ENCODE measurements around the gene SORCS2.

The SORCS2 gene

DNA sequence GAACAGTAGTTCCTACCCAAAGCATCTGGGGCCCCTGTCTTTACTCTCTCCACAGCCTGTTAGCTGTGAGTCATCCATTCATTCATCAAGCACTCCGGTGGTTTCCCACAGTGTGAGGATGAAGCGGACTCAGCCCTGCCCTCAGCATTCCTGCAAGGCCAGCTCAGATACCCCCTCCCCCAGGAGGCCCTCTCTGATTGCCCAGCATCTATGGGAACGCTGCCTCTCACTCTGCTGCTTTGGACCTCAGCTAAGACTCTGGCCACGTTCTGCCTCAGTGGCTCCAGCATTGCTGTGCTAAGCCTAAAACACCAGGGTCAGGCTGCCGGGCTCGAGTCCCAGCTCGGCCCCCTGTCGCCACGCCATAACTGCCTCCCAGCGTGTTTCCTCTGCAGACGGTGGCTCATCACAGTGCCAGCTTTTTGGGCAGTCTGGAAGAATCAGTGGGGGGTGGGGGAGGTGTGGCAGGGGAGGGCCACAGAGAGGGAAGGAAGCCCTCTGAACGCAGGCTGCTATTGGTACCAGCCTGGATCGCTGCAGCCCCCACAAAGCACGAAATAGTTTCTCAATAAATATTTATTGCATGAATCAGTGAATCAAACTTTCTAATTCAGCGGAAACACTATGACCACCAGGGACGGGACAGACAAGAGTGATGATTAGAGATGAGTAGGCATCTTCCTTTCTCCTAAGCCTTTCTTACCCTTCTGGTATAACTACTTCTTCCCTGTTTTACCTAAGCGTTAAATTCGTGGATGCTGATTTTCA is 74.4 kb downstream of the SORCS2 start:
- no peak for DNase-seq (ENCODE audit: low read depth in 2 of 2)

DNA sequence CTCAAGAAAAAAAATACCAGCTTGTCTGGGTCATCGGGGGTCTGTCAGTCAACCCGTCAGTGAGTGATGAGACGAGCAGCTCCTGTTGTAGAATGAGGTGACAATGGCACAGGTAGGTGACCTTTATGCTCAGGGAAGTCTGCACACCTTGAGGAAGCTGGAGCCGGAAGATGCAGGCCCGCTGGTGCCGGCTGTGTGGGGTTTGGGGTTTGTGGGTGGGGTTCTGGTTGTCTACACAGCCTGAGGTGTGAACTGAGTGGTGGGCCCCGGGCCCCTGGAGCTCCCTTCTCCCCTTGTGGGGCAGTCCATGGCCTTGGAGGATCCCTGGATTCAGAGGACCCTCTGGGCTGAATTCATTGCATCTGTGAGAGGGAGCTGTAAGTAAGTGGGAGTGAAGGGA is 75.5 kb downstream of the SORCS2 start:
- no peak for DNase-seq (ENCODE audit: low read depth in 2 of 2)

DNA sequence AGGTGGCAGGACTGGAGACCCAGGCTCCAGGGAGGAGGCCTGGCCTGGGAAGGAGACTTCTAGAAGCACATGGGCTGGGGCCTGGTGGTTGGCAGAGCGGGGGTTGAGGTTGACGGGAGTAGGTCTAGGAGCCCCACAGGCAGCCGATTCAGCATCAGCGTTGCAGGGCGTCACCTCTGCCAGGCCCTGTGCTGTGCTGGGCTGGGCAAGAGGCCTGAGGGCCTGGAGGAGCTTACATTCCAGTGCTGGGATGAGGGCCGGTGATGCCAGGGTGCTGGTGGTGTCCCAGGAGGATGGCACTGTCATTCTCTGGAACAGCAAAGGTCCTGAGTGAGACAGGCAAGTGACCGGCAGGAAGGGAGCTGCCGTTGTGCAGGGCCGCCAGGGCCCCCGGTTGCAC is 76.6 kb downstream of the SORCS2 start:
- no peak for DNase-seq (ENCODE audit: low read depth in 2 of 2)

DNA sequence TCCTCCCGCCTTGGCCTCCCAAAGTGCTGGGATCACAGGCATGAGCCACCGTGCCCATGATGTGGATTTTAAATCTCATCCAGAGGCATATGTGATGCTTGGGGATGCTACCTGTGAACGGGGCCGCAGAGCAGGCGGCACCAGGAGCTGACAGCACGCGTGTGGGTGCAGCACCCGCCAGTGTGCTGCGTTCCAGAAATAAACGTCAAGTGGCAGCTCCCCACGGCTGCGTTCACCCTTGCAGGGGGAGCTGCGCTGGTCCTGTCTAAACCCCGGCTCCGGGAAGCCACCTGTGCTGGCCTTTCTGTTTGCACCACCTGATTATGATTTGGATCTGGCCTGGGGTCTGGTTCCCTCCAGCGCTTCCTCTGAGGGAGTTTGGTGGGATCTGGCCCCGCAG is 77.8 kb downstream of the SORCS2 start:
- no peak for DNase-seq (ENCODE audit: low read depth in 2 of 2)

DNA sequence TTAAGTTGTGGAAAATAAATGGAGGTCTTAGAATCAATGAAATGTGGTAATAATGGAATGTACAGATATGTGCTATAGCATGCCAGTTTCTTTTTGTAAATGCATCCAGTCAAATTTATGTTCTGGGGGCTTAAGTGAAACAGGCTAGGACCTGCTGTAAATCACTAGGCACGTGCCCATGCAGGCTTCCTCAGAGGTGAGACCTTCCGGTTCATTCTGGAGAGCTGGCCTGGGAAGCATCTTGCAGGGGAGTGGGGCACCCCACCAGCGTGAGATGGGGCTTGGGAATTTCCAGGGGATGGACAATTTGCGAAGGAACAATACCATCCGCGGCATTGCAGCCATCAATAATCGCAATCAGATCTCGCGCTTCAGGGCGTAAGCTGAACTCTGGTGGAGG is 80.1 kb downstream of the SORCS2 start:
- no peak for DNase-seq (ENCODE audit: low read depth in 2 of 2)

DNA sequence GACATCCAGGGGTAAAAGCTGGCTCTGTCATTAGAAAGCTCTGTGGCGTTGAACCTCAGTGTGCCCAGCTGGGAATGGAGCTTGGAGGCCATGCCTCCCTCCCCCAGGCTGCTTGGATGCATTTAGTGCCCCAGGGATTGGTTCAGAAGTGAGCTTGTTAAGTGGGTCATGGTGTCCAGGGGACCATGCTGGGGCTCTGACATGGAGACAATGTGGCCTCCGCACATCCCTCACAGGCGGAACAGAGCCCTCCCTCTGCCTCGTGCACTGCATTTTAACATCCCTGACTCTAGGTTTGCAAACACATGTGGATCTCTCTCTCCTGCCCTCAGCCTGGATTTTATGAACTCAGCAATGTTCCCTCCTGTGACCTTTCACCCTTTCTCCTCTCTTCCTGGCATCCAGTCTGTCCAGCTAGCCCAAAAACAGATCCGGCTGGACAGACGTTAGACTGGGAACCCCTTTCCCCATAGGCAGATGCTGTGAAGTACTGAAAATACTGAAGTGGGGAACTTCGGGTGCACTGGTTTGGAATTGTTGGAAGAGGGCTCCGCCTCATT is 81.5 kb downstream of the SORCS2 start:
- no peak for DNase-seq (ENCODE audit: low read depth in 2 of 2)

DNA sequence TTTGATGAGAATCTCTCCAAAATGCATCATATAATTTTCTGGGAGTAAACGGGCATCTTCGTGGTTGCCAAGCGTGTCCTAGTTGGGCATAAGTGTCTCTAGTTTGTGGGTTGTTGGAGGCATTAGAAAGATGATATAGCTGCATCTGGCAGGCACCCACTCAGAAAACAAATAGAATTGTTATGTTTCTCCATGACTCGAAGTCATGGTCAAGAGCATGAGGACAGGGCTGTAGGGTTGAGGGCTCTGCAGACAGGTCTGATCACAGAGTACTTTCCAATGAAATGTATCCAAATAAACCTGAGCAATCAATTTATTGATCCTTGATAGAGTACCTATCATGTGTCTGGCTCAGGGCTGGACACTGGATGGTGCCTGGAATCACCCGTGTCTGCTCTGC is 82.7 kb downstream of the SORCS2 start:
- DNase-seq (ENCODE audit: low read depth in 2 of 2) = no peak

DNA sequence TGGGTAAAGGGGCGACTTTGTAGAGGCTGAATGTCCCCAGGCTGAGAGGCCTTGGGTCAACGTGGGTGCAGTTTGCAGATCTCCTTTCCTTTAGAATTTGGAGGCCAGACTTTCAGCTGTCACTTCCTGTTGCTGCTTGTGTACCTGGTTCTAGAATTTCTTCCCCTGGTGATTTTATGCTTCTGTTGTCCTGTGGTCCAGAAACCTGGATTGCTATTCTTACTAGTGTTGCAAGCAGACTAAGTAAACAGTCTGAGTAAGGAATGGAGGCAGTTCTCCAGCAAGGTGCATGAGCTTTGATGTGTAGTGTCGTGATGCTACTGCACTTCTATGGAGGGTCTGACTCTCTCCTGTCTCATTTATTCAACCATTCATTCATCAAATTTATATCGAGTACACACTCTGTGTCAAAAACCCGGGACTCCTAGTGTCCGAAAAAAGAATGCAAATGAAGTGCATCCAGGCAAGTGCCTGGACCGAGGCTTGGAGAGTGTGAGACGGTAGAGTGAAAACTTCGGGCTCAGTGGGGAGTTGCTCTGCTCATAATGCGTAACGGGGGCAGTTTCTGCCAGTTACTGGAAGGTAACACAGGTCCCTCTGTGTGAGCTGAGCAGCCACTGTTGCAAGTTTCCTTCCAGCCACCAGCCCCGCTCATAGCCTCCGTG is 83.3 kb downstream of the SORCS2 start:
- no peak for DNase-seq (ENCODE audit: low read depth in 2 of 2)

DNA sequence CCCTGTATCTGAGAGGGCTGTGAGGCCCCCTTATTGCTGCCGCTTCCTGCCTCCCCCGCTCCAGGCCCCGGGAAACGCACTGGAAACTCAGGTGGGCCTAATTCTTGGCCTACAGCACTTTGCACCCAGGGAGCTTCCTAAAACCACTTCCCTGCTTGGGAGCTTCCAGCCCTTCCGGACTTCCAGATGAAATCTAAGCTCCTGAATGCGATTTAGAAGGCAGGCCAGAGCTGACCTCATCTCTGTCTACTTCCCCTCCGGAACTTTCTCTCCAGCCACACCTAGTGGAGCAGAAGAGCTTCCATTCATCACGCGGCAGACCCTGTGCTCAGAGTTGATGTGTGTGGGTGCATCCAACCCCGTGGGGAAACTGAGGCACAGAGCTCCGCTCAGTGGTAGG is 84.2 kb downstream of the SORCS2 start:
- no peak for DNase-seq (ENCODE audit: low read depth in 2 of 2)

DNA sequence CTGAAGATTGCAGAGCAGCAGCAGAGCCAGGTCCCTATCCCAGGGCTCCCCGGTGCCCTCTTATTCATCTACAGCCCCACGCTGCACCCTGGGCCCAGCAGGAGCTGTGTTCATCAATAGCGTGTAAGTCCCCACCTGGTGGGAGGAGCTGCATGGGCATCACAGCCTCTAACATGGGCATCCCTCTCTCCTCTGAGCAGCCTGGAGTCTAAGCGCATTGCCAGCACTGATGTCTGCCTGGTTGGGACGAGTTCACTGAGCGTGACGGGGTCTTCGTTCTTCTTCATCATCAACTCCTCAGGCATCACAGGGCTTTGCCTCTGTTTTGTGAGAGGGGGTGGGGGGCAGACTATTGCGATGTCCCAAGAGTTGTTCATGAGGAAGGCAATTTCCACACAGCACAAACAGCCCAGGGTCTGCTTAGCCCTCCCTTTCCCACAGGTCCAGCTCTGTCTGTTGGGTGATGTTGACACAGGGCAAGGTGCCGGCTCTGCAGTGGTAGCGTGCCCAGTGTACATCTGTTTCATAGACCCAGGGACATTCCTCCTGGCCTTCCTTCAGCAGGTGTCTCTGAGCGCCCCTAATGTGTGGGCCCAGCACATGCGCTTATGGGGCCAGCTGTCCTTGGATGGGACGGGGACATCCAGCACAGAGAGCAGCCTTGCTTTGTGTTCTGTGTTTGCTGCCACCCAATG is 85.9 kb downstream of the SORCS2 start:
- no peak for DNase-seq (ENCODE audit: low read depth in 2 of 2)

DNA sequence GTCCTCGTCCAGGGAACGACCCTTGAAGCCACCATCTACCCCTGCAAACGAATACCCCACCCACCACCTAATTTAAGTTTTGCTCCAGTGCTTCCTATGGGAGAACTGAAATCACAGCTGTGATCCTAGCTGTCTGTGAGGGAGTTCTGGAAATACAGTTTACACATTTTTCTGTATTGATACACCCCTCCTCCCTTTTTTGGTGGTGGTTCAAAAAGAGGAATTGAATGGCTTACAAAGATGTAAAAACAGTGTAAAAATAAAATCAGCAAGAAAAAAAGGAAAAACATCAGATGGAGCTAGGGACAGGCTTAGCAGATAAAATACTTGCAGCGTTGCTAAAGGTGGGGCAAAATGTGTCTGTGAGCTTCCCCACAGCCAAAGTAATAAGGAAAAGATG is 86.6 kb downstream of the SORCS2 start:
- no peak for DNase-seq (ENCODE audit: low read depth in 2 of 2)

DNA sequence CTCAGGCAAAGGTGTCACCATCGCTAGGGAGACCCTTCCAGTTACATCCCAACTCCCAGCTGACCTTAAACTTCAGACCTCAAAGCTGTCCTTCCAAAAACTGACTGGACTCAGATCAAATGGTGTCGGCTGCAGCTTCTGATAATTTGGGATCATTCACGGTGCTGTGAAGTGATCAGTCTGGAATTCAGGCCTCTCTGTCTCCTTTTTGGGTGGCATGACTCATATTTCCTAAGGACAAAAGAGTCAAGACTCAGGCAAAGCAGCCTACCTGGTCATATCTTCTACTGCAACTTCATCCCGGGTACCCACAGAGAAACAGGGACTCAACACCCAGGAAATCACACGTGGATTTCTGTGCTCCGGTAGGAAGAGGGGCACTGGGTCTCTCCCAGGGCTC is 87.6 kb downstream of the SORCS2 start:
- DNase-seq (ENCODE audit: low read depth in 2 of 2) = no peak

DNA sequence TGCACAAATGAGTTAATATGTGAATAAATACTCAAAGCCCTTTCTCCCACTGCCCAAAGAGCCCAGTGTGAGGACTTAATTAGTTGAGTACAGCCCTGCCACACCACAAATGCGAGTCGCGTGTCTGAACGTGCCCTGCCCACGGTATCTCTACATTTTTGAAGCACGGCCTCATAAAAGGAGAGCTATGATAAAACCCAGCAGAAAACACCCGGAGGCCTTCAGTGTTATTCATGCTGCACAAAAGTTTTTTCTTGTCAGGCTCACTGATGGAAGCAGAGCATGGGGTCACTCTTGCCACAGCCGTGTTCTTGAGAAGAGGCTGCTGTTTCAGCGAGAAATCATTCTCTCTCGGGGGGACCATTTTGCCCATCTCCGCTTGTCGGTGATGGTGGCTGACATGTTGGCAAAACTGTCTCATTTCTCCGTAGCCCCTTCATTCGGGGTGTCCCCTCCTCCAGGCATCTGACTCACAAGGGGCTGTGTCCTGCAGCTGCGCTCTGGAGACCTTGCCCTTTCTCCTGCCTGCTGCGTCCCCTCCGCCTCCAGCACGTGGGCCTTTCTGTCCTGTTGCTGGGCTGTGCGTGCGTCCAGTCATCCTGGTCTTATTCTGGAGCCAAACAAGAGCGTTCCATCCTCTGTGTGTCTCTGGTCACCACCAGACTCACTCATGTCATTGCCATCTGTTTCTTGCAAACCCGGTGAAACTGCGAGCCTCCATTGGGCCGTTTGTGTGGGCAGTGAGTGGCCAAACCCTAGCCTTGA is 88.8 kb downstream of the SORCS2 start:
- no peak for DNase-seq (ENCODE audit: low read depth in 2 of 2)

DNA sequence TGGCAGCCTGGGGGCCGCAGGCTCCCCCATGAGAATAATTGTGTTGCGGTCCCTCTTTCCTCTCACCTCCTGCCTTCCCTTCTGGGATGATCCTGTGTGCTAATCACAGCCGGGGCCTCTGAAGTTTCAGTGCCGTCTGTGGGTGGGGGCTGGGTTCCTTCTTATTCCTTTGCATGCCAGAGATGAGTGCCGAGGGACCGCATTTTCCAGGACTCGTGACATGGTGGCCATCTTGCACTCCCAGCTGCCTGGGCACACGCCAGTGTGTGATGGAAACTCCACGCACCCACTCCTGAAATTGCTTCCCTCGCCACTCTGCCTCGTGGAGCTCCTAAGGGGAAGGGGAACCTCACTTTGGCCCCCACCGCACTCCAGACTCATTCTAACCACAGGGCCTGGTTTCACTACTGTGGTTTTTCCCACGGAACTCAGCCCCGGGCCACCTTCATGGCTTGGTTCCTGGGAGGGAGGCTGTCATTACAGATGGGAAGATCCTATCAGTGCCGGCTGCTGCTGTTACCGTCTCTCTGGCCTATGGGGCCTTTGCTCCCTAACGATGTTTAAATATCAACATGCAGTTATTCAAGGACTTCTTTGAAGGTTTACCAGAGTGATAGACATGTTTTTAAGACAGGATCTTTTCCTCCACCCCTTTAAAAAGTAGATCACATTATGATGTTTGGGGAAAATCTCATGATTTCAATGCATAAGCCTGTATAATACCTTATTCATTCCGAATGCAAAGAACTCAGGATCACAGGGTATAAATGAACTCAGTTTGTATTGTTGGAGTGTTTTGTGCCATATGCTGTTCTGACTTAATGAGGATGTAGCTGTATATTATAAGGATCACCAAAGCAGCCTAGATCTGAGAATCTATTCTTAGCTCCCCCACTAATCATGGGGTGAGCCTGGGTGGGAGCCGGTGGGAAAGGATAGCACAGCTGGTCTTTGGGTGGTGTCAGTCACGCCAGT is 89.6 kb downstream of the SORCS2 start:
- DNase-seq (ENCODE audit: low read depth in 2 of 2) = no peak

DNA sequence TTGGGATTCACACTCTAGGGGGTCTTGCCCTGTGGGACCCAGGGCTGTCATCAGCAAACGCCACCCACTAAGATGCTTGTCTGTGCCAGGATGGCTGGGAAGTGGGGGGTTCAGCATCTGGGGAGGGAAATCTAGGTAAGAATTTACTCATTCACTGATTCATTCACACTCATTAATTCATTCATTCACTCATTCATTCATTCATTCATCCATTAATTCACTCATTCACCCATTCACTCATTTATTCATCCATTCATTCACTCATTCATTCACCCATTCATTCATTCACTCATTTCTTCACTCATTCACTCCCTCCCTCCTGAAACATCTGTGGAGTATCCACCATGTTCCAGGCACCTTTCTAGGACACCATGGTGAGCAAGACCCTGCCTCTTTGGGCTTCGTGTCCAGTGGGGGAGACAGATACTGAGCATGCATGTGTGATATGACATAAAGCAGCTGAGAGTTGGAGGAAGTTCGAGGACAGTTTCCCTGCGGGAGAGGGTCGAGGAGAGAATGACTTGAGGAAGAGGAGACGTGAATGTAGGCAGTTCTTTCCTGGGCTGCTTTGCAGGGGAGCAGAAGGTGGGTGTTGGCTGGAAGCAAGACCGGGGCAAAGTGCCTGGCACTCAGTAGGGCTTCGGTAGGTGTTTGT is 90.6 kb downstream of the SORCS2 start:
- DNase-seq (ENCODE audit: low read depth in 2 of 2) = no peak

DNA sequence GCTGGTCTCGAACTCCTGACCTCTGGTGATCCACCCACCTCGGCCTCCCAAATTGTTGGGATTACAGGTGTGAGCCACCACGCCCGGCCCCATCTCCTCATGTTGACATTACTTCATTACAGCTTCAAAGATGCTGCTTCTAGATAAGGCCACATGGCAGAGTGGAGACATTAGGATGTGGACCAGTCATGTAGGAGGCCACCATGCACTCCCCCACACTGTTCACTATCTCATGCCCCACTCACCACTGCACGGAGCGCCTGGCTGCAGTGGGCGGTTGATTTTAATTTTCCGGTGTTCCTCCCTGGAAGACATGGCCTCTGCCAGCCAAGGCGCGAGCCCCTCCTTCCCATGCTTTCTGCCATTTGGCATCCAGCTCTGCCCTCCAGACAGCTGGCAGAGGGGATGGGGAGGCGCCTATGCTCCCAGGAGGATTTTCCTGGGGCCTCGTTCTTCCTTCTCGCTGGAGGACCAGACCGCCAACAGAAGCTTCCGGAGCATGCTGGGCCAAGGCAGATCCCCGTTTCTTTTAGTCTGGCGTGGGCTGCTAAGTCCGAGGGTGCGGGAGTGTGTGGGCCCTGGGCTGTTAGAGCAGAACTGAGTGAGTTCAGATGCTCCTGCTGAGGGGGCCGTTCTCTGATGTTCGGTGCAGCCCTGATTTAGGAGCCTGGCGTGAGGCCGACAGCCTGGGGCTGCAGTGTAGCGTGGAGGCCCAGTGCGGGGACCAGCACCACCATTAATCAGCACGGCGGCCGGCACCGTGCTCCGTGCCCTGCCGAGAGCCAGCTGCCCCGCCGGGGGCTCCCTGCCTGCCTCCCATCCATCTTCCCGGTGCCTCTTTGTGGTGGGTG is 93.1 kb downstream of the SORCS2 start:
- DNase-seq (ENCODE audit: low read depth in 2 of 2) = no peak

DNA sequence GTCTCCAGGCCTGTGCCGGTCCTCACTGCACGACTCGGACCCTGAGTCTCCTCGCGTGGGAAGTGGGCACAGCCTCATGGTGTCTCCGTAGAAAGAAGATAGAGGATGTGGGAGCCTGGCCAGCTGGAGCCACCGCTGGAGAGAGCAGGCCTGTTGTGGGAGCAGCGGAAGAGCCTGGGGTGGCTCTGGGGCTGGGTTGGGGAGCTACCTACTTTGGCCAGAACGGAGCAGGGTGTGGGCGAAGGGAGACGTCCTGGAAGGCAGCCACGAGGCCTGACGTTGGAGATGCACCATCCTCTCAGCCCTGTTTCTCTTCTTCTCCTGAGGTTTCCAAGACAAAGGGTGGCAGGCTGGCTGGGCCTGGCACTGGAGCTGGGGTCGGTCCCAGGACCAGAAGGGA is 93.8 kb downstream of the SORCS2 start:
- no peak for DNase-seq (ENCODE audit: low read depth in 2 of 2)

DNA sequence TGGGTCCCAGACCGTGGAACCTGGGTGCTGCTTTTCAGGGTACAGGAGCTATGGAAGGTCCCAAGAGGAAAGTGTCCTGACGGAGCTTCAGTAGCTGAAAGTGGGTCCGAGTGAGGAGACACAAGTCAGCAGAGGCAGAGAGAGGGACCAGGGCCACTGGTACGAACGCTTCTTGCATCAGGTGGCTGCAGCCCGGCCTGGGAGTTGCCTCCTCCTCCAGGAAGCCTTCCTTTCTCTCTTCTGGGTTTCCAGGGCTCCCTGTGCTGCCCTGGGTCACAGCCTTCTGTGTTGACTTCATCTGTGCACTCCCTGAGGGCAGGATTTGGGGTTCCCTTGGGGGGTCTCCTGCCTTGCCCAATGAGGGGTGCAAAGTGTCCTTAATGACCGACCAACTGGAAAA is 94.5 kb downstream of the SORCS2 start:
- DNase-seq (ENCODE audit: low read depth in 2 of 2) = no peak

DNA sequence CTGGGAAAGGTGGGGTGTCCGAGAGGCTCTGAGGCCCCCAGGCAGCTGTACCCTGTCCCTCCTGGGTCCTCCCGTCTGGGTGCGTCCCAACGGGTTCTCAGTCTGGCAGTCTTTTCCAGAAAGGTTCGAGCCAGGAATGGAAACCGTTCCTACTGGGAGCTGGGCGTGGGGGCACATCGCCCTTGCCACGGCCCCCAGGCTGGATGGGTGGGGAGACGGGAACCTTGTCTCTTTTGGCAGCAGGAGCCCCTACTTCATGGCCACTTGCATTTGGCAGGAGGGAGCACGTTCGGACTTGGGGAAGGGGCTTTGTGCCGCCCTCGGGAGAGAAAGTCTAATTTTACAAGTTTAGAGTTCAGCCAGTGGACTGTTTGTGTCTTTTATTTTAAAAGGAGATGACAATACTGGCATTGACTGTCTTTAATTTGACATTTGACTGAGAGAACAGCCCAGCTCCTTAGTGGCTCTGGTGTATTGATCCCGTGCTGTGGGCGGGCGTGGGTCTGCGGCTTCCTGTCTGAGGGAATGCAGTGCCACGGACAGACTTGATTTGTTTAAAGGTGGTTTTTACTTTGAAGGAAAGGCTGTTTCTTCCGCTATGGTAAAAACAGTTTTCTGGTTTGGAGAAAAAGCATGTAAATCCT is 95.1 kb downstream of the SORCS2 start:
- DNase-seq (ENCODE audit: low read depth in 2 of 2) = no peak
